Endothelial cell of umbilical vein (primary cell): ENCODE data around the gene CDH23. TPM values are rescaled to one million over a fixed set of nuclear protein-coding genes. Genes with fewer than 3 reads are reported as not detected.

Experiments
- BruUV-seq: library from RNA; stranded (reverse); fragments of 400-500 nt; replicated peaks from 2 replicates; lab custom pipeline; 2021; lab: Mats Ljungman, UMichigan
- CTCF ChIA-PET: fragments of 300-600, 350-600 bp; sonication (Branson Sonifier 250); formaldehyde crosslinking; loops from one replicate; lab custom pipeline; 2021; ENCODE audit warnings: antibody characterized with exemption, inconsistent platforms; lab: Charles Lee
- POLR2A ChIA-PET: fragments of 300-600, 350-600 bp; sonication (Branson Sonifier 250); formaldehyde crosslinking; loops from one replicate; lab custom pipeline; 2021; ENCODE audit warnings: antibody characterized with exemption, inconsistent platforms; lab: Charles Lee
- DNase-seq: peaks from one replicate; pipeline ENCODE4 v3.0.0-alpha.2; 2011; ENCODE audit warnings: low read depth, low spot score
- FAIRE-seq: peaks from 2 replicates; lab custom pipeline; 2011; peaks lifted over from hg19 to GRCh38; lab: Jason Lieb, UNC
- H2AFZ ChIP-seq: 2 replicates; pipeline ENCODE4 v1.6.0; 2012; ENCODE audit warnings: low read depth, low read length, control low read depth, inconsistent platforms
- H3K27ac ChIP-seq: 2 replicates; pipeline ENCODE4 v1.5.1; 2011; ENCODE audit warnings: low read depth, mild to moderate bottlenecking, control low read depth, low read length, moderate library complexity; ENCODE audit not compliant: insufficient read depth
- H3K27me3 ChIP-seq, 2 experiments: 2 replicates each; pipeline versions ENCODE4 v1.6.0 to v1.6.1; 2011; ENCODE audit warnings: low read length in 2 of 2, mixed read lengths in 1 of 2; ENCODE audit not compliant: control insufficient read depth in 2 of 2, insufficient read depth in 2 of 2
- H3K36me3 ChIP-seq, 2 experiments: 2 replicates in 1 of 2; 3 replicates in 1 of 2; pipeline ENCODE4 v1.5.1; 2011; ENCODE audit warnings: low read length in 2 of 2, mild to moderate bottlenecking in 1 of 2, moderate library complexity in 1 of 2; ENCODE audit not compliant: control insufficient read depth in 2 of 2, insufficient read depth in 2 of 2; ENCODE audit errors: extremely low read depth in 1 of 2
- H3K4me1 ChIP-seq: 3 replicates; pipeline ENCODE4 v1.5.1; 2011; ENCODE audit warnings: mild to moderate bottlenecking, low read length; ENCODE audit not compliant: control insufficient read depth, insufficient read depth; ENCODE audit errors: extremely low read depth
- H3K4me2 ChIP-seq: 2 replicates; pipeline ENCODE4 v1.6.1; 2011; ENCODE audit warnings: low read length, control low read depth, mixed read lengths; ENCODE audit not compliant: insufficient read depth
- H3K4me3 ChIP-seq, 3 experiments: fragments of 200-600 bp in 1 of 3; sonication (generic), shearing (Covaris generic) in 1 of 3; replicated peaks in 1 of 3; 2 replicates each; pipeline ENCODE4 v1.5.1; 2011 to 2016; ENCODE audit warnings: control low read depth in 3 of 3, low read length in 3 of 3, mild to moderate bottlenecking in 2 of 3, inconsistent platforms in 1 of 3, low read depth in 1 of 3, moderate library complexity in 1 of 3; ENCODE audit not compliant: insufficient read depth in 1 of 3
- H3K79me2 ChIP-seq: 2 replicates; pipeline ENCODE4 v1.6.0; 2012; ENCODE audit warnings: low read length, inconsistent platforms; ENCODE audit not compliant: control insufficient read depth, insufficient read depth
- H3K9ac ChIP-seq: replicated peaks from 2 replicates; pipeline ENCODE3; 2011; ENCODE audit warnings: low read length, control low read depth; ENCODE audit not compliant: insufficient read depth; ENCODE audit errors: extremely low read depth
- H3K9me1 ChIP-seq: replicated peaks from 3 replicates; pipeline ENCODE4 v1.6.0; 2011; ENCODE audit warnings: mild to moderate bottlenecking, low read length; ENCODE audit not compliant: control insufficient read depth, insufficient read depth; ENCODE audit errors: extremely low read depth
- H3K9me3 ChIP-seq: replicated peaks from 2 replicates; pipeline ENCODE4 v1.5.1; 2012; ENCODE audit warnings: low read length, inconsistent platforms; ENCODE audit not compliant: control insufficient read depth, insufficient read depth
- H4K20me1 ChIP-seq: replicated peaks from 2 replicates; pipeline ENCODE3; 2011; ENCODE audit warnings: mild to moderate bottlenecking, low read length; ENCODE audit not compliant: control insufficient read depth, insufficient read depth; ENCODE audit errors: extremely low read depth
- CTCF ChIP-seq, 2 donors: IDR thresholded peaks; 1 replicate in 1 of 2; 2 replicates in 1 of 2; pipeline ENCODE4 v1.5.1; 2011; ENCODE audit warnings: low read length in 2 of 2, mild to moderate bottlenecking in 2 of 2, moderate library complexity in 2 of 2, control low read depth in 1 of 2, inconsistent platforms in 1 of 2, low read depth in 1 of 2; ENCODE audit not compliant: insufficient read depth in 1 of 2; ENCODE audit errors: extremely low read depth in 1 of 2
- EZH2 ChIP-seq: IDR thresholded peaks from 2 replicates; pipeline ENCODE4 v1.6.1; 2012; ENCODE audit warnings: borderline replicate concordance, low read depth, mild to moderate bottlenecking, moderate library complexity, low read length, inconsistent platforms; ENCODE audit not compliant: severe bottlenecking
- FOS ChIP-seq: IDR thresholded peaks from 2 replicates; pipeline ENCODE4 v1.6.1; 2011; ENCODE audit warnings: mild to moderate bottlenecking, low read length, moderate library complexity, borderline replicate concordance; ENCODE audit not compliant: insufficient read depth
- GATA2 ChIP-seq: IDR thresholded peaks from 2 replicates; pipeline ENCODE4 v1.7.0; 2011; ENCODE audit warnings: low read depth, mild to moderate bottlenecking, moderate library complexity, mixed read lengths, low read length; ENCODE audit not compliant: insufficient read length, insufficient read depth
- JUN ChIP-seq: IDR thresholded peaks from 2 replicates; pipeline ENCODE4 v1.6.1; 2011; ENCODE audit warnings: borderline replicate concordance, low read depth; ENCODE audit not compliant: insufficient read length, insufficient read depth
- MAX ChIP-seq: IDR thresholded peaks from 2 replicates; pipeline ENCODE4 v1.6.1; 2011; ENCODE audit not compliant: insufficient read depth, insufficient read length
- MYC ChIP-seq: IDR thresholded peaks from one replicate; pipeline ENCODE4 v1.6.1; 2011; ENCODE audit warnings: mild to moderate bottlenecking, low read depth, low read length
- POLR2A ChIP-seq: IDR thresholded peaks from 2 replicates; pipeline ENCODE4 v1.6.1; 2012; ENCODE audit warnings: low read depth, mild to moderate bottlenecking, control low read depth, low read length
- POLR2AphosphoS5 ChIP-seq: IDR thresholded peaks from 2 replicates; pipeline ENCODE4 v1.6.1; 2012; ENCODE audit warnings: low read depth, mild to moderate bottlenecking, control low read depth, low read length, moderate library complexity; ENCODE audit not compliant: insufficient read depth
- dilution Hi-C: fragments of 300-500 bp; cut with MboI; formaldehyde crosslinking; loops from one replicate; pipeline ENCODE4 v1.15.0; 2019; ENCODE audit warnings: low sequenced_read_pairs; ENCODE audit not compliant: extremely low pct_ligation_motif_present
- intact Hi-C: fragments of 100-400 bp; cut with micrococcal nuclease; formaldehyde crosslinking; loops from one replicate; pipeline ENCODE4 v1.10.0; 2022
- polyA plus RNA-seq, 4 experiments: library from polyadenylated mRNA; depleted of rRNA in 3 of 4; stranded (reverse) in 3 of 4; unstranded in 1 of 4; fragments of >200 nt; gene quantifications; 2 replicates each; pipeline versions ENCODE4 v1.2.1 to v1.2.3, GENCODE V29; 2011 to 2012; ENCODE audit warnings: missing spikeins in 1 of 4
- total RNA-seq: library from RNA; stranded (reverse); gene quantifications from 2 replicates; pipeline ENCODE4 v1.2.3, GENCODE V29; 2021

CDH23 gene
- total and polyA plus RNA-seq, 2 donors (not counting 3 experiments of a cell fraction or from before 2014, with no cell fraction given): not detected

DNA sequence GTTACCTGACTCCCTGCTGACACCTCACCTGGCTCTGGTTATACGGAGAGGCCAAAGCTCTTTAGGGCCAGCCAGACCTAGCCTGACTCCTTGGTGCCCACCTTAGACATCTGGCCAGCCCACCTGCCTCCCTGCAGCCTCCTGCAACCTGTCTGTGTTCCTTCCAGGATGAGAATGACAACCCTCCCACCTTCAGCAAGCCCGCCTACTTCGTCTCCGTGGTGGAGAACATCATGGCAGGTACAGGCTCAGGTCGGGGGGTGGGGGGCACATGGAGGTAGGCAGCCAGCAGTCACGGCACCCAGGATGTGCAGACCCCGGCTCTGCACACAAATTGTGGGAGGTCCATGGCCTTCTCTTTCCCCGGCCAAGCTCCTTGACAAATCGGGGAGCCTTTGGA is 290.8 kb downstream of the CDH23 start:
- dilution Hi-C loops: no loop called here
- Histone ChIP-seq H3K79me2 (no peaks in the 10 kb centered on the region), H3K4me2 (no peak overlapping the region), H3K36me3 (no peaks in the 10 kb centered on the region), H2AFZ (no peak overlapping the region), H3K27me3 (peaks cover 13 to 22% of the 10 kb centered on the region in 2 experiments), H4K20me1 (no peaks in the 10 kb centered on the region), H3K9me3 (peaks cover 2% of the 10 kb centered on the region), H3K4me3 (no peak overlapping the region), H3K9ac (no peak overlapping the region), H3K9me1 (no peaks in the 10 kb centered on the region), H3K27ac (no peak overlapping the region), H3K4me1 (no peaks in the 10 kb centered on the region)
- DNase-seq (no peak), FAIRE-seq (no peak)
- CTCF ChIA-PET: interaction anchor here (3.0 kb wide), 1 partner anchor 9 kb away, joined by 7 read pairs; no protein-coding TSS in a partner anchor
- TF ChIP-seq EZH2: no peak
- no peak for TF ChIP-seq JUN
- no peak for TF ChIP-seq MAX
- TF ChIP-seq FOS: no peak
- no peak for TF ChIP-seq MYC
- TF ChIP-seq CTCF (IDR thresholded peaks at IDR 0.05; ENCODE audit: extremely low read depth in 1 of 2, insufficient read depth in 1 of 2, low read depth in 1 of 2, low read length in 2 of 2): no peak
- TF ChIP-seq POLR2A: no peak
- TF ChIP-seq GATA2: no peak
- TF ChIP-seq POLR2AphosphoS5: no peak
- POLR2A ChIA-PET: no interaction called here
- intact Hi-C loops: no loop called here
- no TSS peak for BruUV-seq
